HG03432 (cell line): Measurements from ENCODE around the gene GPC5.
"Not testable (repeated sequence)": the region's sequence is repeated elsewhere in the genome, so short reads cannot be mapped to it uniquely, and the experiment has no call there.

ENCODE experiments used
- ATAC-seq: cut with Tn5 transposase; IDR thresholded peaks from one replicate; pipeline ENCODE4 v1.9.1; 2021; ENCODE audit warnings: mild to moderate bottlenecking, moderate library complexity; ENCODE audit not compliant: unreplicated experiment

GPC5 gene

DNA sequence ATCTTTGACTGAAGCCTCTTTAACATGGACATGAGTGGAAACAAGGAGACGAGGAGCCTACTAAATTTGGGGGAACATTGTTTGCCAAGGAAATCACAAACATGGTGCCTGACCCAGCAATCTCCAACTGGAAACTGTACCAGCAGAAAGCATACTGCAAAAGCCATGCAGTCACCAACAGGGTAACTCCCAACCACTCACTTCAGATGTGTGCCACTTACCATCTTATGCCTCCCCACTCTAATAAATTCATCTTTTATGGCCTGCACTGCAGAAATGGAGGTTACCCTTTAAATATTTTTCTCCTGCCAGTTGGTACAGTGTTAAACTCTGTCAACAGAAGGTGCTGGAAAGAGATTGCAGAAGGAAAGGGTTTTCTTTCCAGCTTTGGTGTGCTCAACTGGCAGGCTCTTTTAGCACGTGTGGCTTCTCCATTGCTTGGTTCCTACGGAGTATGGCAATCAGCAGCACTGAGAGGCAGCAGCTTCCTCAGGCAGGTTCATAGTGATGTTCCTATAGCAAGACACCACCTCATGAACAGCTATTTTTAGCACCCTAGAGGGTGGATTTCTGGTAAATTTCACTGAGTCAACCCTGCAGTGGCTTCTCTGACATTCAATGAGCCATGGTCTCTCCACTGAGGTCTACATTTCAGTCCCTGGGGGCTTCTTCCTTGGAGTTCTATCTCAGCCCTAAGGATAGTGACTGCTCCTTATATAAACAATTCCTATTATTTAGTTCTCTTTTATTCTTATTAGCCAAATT is 29.6 kb upstream of the GPC5 start:
- ATAC-seq: peak; percentile 42

DNA sequence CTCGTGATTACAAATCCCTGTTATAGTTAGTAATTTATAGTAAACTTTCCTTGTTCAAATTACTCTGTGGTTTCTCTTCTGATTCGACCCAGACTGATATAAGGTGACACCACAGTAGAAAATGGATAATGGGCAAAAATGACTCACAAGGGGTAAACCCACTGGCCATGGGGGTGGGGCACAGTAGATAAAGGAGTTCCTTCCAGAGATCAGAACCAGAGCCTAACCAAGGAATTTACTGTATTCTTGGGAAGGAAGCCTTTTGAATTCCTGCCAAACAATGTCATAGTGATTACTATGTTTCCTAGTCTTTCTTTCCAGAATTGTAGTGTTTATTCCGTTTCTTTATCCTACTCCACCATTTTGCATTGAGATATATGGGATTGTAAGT is 29.0 kb upstream of the GPC5 start:
- ATAC-seq: peak; percentile 52

DNA sequence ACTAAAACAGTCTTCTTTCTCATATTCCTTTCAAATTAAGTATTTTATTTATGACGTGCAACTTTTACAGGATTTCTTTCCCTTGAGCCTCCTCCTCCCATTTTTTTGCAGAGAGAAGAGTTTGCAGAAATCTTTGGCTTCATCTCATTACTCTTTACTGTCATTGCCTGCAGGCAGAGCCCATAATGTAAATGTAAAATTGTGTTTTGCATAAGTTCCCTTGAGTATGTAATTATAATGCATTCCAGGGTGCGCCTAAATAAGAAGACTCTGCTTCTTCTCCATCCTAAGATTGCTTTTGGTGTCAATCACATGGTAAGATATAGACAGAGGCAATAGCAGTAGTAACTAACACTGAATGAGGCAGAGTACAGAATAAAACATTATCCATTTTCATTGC is 27.9 kb upstream of the GPC5 start:
- ATAC-seq: no peak

DNA sequence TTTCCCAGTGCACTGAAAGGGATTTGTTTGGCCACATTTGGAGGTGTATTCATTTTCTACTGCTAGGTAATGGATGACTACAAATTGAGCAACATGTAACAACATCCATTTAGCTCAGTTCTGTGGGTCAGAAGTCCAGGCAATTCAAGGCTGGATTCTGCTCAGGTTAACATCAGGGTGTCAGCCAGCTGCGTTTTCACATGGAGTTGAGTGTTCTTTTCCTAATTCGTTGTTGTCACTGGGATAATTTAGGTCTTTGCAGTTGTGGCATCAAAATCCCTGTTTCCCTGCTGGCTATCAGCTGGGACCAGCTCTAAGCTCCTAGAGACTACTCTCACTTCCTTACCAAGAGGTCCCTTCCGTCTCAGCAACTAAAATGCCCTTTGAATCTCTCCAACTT is 25.5 kb upstream of the GPC5 start:
- no peak for ATAC-seq

DNA sequence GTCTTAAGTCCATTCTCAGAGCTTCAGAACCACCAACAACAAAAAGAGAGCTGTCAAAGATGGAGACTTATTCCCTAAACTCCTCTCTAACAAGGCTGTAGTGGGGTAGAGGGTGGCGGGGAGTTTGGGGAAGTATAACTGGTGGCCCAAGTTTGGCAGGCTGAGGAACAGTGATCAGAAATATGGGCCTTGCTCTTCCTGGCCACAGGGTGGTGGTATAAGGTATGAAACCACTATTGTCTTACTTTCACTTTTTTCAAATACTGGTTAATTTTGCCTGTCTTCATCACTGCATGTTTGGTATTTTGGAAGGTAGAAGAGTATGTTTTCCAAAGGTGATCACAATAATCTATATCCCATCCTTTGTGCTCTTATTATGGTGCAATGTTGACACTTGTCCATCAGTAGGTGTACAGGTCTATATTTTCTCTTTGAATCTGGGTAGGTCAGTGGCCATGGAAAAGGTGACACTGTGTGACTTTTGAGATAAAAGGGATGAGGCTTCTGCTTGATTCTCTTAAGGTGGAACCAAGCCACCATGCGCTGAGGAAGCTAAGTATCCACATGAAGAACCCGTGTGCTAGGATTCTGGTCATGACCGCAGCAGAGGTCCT is 23.2 kb upstream of the GPC5 start:
- ATAC-seq: peak; percentile 98

DNA sequence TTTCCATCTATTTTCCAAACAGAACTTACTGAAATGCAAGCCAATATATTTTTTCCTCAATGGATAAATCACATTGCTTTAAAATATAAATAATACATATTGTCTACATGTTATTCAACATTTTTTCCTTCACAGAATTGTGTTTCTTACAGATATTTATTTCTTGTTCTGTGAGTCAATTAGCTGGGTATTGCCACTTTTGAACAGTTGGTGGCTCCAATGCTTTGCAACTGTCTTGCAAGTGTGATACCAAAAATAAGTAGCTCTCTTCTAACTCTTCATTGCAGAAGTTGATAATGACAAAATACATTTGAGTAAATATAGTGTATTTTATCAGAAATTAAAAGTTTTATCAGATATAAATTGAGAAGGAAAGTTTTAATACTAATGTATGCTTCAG is 17.1 kb upstream of the GPC5 start:
- peak; percentile 58 for ATAC-seq

DNA sequence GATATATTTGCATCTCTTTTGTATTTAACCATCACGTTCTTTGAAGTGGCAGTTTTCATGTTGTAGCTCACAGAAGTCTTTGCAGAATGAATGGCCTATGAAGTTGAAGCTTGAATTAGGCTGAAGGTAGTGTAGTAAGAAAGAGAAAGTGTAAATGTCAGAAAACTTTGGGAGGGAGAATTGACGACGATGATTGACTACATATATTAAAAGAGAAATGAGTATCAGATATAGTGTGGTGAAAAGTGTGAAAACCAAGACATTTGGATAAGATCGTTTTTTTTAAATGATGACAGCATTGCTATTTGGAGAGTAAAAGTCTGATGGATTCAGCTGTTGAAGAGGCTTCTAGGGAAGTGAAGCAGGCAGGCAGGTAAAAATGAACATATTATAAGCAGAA is 14.6 kb upstream of the GPC5 start:
- no peak for ATAC-seq

DNA sequence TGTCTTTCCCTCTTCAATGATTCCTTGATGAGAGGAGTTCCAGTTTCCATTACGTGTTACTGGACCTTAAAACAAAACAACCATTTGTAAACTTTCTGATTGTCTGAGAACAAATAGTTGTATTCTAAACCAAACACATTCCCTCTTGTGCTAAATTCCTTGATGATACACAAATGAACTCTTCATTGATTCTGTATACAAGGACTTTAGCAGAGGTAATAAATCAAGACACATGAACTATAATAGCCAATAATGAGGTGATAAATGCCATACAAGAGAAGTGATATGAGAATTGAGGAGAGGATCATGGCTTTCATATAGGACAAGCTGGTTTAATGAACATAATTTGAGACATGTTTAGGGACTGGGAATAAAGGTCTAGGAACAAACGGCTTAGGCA is 13.5 kb upstream of the GPC5 start:
- no peak for ATAC-seq

DNA sequence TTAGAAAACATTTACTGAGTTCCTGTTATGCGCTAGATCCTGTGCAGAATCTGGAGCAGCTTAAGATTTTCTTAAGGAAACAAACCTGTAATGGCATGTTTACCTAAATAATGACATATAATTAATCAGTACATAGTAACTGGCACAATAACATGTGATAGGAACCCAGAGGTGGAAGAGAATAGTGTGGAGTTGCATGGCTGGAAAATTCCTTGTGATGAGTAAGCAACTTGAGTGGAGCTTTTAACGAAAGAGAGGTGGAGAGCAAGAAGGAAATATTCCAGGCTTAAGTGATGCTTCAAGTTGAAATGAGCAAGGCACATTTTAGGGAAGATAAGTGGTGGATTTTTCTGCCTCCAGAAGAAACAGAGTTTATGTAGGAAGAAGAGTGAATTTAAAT is 9.2 kb upstream of the GPC5 start:
- ATAC-seq: no peak

DNA sequence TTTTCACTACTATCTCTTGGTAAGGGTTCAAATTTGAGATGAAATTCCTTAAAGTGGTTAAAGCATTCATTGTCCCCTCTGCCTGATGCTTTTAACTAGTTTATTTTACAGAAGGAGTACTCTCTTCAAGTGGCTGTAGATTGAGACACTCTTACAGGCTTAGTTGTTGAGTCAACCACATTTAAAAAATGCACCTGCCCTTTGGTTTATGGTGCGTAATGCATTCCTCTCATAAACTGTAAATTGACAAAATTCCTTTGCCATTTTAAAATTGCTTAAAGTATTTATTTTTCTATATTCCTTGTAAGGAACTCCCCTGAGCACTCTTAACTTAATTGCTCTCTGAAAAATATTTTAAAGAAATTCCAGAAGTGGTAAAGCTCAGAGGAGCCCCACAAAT is 826 bp upstream of the GPC5 start:
- ATAC-seq: no peak

DNA sequence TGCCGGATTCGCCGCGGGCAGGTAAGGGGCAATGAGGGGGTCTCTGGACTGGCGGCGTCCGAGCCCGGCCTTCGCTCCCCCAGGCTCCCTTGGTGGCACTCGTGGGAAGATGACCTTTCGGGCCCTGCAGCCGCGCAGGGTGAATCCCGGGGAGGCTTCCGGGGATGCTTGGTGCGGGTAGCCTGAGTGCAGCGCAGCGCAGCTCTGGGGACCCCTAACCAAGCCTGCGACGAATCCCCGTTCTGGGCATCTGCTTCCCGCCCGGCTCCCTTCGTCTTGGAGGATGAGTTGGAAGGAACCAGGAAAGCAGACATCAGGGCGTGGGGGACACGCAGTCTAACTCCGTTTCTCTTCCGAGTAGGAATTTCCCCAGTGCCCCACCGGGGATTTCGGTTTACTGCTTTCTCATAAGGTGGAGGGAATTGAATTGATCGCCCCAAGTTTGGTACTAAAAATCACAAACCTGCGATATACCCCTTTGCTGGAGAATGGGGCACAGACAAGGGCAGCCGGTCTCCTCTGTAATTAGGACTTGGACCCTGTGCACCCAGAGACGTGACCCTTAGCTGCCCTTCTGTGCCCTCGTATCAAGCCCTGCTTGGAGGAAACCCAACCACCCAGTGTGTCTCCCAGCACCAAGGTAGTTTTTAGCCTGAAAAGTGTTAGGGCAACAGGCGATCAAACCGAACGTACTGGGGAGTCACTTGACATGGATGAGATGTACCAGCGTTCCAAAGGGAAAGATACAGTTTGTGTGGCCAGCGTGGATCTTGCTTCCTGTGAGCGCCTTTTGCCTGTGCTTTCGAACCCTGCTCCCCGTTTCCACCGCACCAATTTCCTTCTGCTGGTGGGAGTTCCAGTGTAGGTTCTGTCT is 1.0 kb downstream of the GPC5 start:
- ATAC-seq: peak; percentile 18

DNA sequence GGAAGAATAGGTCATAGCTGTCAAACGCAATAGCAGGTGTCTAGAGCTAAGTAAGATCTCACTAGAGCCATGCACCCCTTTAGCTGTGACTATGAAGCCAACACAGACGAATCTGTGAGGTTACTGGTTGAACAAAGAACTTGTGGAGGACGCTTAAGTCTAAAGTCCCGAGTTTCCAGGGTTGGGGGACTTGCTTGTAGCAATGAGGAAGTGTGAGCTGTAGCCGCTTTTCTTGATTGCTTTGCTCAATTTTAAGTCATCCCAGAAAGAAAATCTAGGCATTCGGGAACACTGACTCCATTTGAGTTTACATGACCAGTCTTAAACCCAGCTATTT is 1.6 kb downstream of the GPC5 start:
- peak; percentile 19 for ATAC-seq

DNA sequence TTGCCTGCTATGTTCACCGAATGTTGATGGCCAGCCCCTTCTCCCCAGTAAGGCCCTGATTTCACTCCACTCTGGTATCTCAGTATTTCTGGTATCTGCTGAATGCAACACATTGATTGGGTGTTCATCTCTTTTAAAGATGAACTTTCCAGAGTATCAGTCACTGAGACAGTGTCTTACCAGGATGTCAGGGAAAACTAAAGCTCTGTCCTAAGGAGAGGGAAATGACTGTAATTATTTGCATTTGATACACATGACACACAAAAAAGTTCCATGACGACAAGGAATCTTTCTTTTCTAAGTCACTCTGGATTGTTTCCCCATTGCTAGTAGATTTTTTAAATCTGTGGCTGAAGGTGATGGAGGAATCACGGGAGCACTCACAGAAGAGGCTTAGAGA is 2.2 kb downstream of the GPC5 start:
- no peak for ATAC-seq

DNA sequence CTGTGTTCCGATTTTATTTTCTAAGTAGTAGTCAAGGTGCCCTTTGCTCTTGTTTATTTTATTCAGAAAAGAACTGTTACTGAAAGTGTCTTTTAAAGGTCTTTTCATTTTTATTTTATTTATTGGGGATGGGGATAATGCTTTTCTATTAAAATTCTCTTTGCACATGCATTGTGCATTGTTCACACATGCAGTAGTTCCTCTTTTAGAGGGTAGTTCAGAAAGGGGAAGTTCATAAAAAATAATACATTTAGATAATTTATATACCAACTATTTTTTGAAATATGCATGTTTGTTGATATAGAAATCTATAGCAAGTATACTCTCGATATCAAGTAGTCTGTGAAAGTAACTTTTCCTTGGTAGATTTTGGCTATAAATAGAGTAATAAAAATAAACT is 3.5 kb downstream of the GPC5 start:
- ATAC-seq: no peak

DNA sequence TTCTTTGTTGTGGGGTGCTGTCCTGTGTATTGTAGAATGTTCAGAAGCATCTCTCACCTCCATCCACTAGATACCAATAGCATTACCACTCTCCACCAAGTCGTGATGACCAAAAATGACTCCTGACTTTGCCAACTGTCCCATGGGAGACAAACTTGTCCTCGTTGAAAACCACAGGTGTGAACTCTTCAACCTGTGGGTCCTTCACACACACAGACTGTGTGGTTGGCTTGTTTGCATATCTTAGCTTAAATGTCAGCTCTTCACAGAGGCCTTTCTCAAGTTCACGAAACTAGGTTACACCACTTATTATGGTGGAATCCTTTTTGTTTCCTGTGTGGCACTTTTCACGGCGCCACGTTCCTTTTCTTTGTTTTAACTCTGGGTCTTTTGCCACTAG is 6.8 kb downstream of the GPC5 start:
- peak; percentile 78 for ATAC-seq

DNA sequence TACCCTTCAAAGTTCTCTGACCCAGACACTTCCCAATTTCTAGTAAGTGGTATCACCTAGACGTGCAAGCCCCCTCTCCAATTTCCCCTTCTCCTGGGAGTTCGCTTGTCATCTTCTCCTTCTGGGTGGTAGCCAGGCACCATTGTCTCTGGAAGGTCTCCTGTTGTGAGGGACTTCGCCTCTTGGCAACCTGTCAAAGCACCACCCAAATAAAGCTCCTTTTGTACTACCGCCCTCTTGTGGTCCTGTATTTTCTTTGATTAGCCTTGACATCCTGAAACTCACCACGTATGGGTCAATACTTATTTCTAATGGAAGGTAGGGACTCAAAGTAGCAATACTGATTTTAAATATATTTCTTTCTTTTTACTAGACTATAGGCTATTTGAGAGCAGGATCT is 8.2 kb downstream of the GPC5 start:
- peak; percentile 62 for ATAC-seq

DNA sequence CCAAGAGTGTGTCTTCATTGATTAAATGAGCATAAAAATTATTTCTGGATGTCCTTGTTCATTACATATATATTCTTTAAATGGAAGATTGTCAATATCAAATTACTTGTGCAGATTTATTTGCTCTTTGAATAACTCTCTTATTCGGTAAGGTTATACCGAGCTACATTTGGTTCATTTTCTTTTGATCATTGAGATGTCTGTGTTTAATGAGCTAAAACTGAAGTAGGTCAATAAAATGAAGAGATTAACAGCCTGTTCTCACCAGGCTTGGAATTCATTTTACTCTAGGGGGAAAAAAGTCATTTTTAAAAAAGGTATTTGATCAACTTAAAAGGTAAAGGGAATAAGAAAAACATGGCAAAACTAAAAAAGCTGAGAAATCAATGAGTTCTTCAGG is 10.6 kb downstream of the GPC5 start:
- ATAC-seq: no peak

DNA sequence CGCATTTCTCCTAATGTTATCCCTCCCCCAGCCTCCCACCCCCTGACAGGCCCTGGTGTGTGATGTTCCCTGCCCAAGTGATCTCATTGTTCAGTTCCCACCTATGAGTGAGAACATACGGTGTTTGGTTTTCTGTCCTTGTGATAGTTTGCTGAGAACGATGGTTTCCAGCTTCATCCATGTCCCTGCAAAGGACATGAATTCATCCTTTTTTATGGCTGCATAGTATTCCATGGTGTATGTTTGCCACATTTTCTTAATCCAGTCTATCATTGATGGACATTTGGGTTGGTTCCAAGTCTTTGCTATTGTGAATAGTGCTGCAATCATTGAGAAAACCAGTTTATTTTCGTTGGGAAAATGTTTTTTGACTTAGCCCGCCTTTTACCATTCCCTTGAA is 18.2 kb downstream of the GPC5 start:
- ATAC-seq: not testable (repeated sequence)

DNA sequence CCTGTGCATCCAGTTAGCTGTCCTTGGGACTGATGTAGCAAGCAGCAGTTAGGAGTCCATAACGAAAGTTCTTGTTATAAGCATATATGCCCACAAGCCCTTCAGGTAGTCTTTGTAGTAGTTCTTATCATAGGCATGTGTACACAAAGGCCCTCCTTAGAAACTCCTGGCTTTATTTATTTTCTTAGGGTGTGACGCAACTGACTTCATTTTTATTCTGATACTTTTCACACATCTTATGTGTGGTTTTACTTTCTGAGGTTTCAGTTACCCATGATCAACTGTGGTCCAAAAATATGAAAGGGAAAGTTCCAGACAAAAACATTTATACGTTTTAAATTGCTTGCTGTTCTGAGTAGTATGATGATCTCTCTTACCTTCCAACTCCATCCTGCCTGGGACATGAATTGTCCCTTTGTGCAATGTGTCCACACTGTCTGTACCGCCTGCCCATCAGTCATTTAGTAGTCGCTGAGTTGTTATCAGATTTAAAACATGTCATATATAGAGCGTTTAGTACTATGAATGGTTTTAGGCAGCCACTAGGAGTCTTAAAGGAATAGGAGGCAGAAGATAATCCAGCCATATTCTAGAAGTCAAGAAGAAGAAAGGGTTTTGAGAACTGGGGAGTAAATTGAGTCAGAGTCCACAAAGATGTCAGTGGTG is 19.4 kb downstream of the GPC5 start:
- ATAC-seq: peak; percentile 73

DNA sequence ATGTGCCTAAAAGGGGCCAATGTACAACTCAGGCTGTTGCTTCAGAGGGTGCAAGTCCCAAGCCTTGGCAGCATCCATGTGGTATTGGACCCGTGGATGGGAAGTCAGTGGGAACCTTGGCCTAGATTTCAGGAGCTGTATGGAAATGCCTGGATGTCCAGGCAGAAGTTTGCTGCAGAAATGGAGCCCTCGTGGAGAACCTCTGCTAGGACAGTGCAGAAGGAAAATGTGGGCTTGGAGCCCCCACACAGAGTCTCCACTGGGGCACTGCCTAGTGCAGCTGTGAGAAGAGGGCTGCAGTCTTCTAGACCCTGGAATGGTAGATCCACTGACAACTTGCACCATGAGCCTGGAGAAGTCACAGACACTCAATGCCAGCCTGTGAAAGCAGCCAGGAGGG is 28.5 kb downstream of the GPC5 start:
- ATAC-seq: no peak

DNA sequence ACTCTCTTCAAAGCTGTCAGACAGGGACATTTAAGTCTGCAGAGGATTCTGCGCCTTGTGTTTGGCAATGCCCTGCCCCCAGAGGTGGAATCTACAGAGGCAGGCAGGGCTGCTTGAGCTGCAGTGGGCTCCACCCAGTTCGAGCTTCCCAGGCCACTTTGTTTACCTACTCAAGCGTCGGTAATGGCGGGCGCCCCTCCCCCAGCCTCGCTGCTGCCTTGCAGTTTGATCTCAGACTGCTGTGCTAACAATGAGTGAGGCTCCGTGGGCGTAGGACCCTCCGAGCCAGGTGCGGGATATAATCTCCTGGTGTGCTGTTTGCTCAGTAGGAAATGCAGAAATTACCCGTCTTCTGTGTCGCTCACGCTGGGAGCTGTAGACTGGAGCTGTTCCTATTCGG is 40.3 kb downstream of the GPC5 start:
- not testable (repeated sequence) for ATAC-seq

DNA sequence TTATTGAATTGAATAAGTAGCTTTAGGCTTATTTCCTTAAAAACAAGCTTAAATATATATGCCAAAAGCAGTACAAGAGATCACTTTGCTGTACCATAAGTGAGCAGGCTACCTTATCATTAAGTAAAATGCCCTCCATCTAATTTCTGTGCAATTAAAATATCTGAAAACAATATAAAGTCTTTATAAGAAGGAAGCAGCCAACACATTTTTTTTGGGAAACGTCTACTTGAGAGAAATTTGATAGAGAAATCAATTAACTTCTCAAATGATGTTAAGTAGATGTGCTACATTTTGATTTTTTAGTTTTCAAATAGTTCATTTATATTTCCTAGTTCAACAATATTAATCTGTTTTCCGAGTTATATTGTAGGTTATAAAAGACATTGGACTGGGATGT is 52.5 kb downstream of the GPC5 start:
- ATAC-seq: no peak
